ENCODE data around the gene HMX1.

HMX1 gene

GRCh38 chr4:8908206-8908893, 36.7 kb upstream of the HMX1 start:
- no peak for TF ChIP-seq CTCF (IDR thresholded peaks at IDR 0.05; ENCODE audit: borderline replicate concordance, insufficient read depth, low read depth, low read length)
- H3K4me3 ChIP-seq (ENCODE audit: low read depth, low read length), result no peak overlapping the region

GRCh38 chr4:8907596-8908205, 36.1 kb upstream of the HMX1 start:
- H3K4me3 ChIP-seq (ENCODE audit: low read depth, low read length), result no peak overlapping the region
- TF ChIP-seq CTCF (IDR thresholded peaks at IDR 0.05; ENCODE audit: borderline replicate concordance, insufficient read depth, low read depth, low read length), result no peak

GRCh38 chr4:8906991-8907595, 35.5 kb upstream of the HMX1 start:
- TF ChIP-seq CTCF (IDR thresholded peaks at IDR 0.05; ENCODE audit: borderline replicate concordance, insufficient read depth, low read depth, low read length), result no peak

GRCh38 chr4:8906668-8906970, 35.0 kb upstream of the HMX1 start:
- H3K4me3 ChIP-seq (ENCODE audit: low read depth, low read length), result no peak overlapping the region
- TF ChIP-seq CTCF (IDR thresholded peaks at IDR 0.05; ENCODE audit: borderline replicate concordance, insufficient read depth, low read depth, low read length), result no peak

More at GRCh38 chr4:8906991-8907595, 35.5 kb upstream of the HMX1 start:
- H3K4me3 ChIP-seq (ENCODE audit: low read depth, low read length), result no peak overlapping the region

- H3K4me3 ChIP-seq (ENCODE audit: low read depth, low read length), result no peak overlapping the region
- no peak for TF ChIP-seq CTCF (IDR thresholded peaks at IDR 0.05; ENCODE audit: borderline replicate concordance, insufficient read depth, low read depth, low read length)
Measured at GRCh38 chr4:8905773-8906667, 34.4 kb upstream of the HMX1 start.

GRCh38 chr4:8905226-8905772, 33.7 kb upstream of the HMX1 start:
- no peak for TF ChIP-seq CTCF (IDR thresholded peaks at IDR 0.05; ENCODE audit: borderline replicate concordance, insufficient read depth, low read depth, low read length)

More at GRCh38 chr4:8905226-8905772, 33.7 kb upstream of the HMX1 start:
- no peak overlapping the region for H3K4me3 ChIP-seq (ENCODE audit: low read depth, low read length)

Measured in GM12875 (cell line).